Stimulated activated CD4-positive, alpha-beta T cell treated with anti-CD3 and anti-CD28 coated beads, TNF-alpha, amount 100 ng/mL, for 24 hours (primary cell): ENCODE data around the gene FBLN5.
"Not testable (repeated sequence)": the region's sequence is repeated elsewhere in the genome, so short reads cannot be mapped to it uniquely, and the experiment has no call there.

Experiments
- DNase-seq, 3 experiments: peaks; one replicate each; pipeline ENCODE4 v3.0.0-alpha.2; 2020; ENCODE audit warnings: low read depth in 3 of 3

FBLN5 gene

DNA sequence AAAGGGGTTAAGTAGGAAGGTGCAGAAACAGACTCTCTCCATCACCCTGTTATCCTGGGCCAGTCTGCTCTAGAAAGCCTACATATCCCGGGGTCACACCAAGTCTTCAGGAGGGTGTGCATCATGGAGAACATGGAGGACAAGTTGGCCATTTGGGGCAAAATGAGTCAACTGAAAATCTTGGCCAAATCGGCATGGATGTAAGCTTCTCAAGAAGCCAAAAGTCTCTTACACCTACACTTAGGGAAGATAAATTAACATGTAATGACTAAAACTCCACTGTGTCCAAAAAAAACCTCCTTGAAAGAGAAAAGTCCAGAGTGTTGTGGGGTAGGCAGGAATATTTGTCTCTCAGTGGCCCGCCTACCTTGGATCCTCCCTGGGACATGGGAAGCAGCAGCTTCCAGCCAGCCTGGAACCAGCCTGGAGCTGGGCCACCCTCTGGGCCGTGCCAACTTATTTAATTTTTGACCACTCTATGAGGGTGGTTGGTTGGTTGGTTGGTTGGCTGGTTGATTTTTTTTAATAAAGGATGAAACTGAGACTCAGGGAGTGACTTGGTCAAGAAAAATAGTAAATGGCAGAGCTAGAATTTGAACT is 62.3 kb downstream of the FBLN5 start:
- DNase-seq, result no peak

GRCh38 chr14:91884664-91885063 is 62.8 kb downstream of the FBLN5 start:
- DNase-seq, result no peak

DNA sequence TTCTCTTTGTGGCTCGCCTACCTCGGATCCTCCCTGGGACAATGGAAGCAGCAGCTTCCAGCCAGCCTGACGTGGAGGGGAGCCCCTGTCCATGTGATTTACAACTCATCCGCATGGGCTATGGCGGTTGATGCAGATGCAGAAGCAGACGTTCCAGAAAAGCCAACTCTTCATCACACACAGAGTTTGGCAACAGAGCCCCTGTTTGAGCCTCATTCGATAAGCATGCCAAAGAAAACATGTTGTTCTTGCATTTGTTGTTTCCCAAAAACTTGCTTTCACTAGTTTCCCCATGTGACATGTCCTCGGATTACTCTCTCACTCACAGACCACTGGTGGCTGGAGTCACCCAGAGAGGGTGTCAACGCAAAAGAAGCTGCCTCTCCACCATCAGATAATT is 63.7 kb downstream of the FBLN5 start:
- no peak for DNase-seq

DNA sequence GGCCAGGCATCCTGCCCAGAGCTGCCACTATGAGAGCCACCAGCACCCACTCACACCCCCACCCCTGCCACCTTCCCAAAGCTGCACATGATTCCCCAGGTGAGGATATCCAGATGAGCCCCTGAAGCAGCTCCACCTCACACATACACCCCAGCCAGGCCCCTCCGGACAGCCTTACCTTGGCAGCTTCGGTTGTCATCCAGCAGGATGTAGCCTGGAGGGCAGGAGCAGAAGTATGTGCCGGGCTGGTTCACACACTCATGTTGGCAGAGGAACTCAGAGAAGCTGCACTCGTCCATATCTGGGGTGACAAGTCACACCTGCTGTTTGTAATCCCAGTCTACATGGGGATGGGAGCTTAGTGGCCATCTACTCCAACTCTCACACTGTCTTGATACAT is 64.7 kb downstream of the FBLN5 start:
- no peak for DNase-seq

DNA sequence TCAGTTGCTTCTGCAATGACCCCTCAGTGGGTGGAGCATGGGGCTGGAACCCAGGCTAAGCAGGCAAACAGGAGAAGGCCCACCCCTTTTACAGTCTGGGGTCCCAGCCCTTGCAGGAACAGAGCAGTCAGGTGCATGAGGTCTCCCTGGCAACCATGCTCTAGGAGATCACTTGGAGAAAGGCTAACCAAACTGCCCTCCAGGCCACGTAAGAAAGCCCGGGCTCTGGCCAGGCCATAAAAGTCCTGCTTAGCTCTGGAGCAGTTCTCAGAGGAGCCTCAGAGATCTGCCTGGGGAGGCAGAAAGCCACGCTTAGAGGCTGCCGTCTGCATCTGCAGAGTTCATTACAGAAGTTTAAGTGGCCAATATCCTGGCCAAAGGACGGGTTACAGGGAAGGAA is 65.1 kb downstream of the FBLN5 start:
- no peak for DNase-seq

DNA sequence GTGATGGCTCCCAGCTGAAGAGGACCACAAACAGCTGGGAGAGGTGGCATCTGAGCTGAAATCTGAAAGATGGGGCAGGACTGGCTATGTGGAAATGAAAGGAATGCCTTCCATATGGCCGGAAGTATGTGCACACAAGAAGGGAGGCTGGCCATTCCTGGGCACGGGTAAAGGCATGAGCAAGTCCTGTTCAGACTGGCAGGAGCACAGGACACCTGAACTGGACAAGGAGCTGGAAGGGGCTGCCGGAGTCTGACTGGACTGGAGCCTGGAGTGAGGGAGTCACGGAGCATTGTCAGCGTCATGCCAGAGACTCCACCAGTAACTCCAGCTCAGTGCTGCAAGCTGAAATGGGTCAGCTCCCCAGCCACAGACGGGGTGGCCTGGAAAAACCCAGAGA is 68.3 kb downstream of the FBLN5 start:
- DNase-seq, result no peak

DNA sequence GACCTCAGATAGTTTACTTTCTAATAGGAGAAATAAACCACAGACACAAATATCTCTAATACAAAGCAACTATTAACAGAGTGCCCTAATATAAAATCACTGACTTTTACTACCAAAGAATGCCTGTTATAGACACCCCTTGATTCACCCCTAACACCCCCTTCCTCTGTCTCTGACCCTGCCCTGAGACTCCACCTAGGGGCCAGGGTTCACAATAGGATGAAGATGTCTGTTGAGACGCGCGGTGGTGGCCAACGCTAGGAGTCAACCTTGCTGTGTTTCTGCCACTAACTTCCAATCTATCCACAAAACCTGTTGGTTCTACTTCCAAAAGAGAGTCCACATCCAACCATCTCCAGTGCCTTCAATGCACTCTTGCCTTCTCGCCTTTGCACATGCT is 69.2 kb downstream of the FBLN5 start:
- no peak for DNase-seq

DNA sequence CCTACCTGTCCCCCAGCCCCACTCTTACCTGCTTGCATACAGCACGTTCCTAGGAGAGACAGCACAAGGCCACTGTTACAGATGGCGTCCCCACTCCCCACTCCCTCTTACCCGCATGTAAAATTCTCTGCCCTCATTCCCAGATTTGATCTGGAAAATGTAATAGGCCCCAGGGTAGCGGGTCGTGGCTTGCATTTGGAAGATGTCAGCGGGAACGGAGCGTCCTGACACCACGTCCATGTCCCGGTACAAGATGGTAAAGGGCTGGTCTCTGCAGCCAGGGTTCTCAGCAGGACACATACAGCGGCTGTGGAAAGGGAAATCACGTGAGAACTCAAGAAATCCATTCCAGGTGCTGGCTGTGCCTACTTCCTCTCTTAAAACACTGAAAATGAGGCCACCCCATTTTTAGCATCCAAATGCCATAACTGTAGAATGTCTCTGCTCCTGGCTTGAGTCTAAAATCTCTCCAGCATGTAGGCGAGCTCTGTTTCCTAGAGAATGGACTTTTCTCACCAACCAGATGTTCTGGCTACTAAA is 70.0 kb downstream of the FBLN5 start:
- no peak for DNase-seq

- DNase-seq, result no peak
Observed at GRCh38 chr14:91876492-91876891, 71.0 kb downstream of the FBLN5 start.

DNA sequence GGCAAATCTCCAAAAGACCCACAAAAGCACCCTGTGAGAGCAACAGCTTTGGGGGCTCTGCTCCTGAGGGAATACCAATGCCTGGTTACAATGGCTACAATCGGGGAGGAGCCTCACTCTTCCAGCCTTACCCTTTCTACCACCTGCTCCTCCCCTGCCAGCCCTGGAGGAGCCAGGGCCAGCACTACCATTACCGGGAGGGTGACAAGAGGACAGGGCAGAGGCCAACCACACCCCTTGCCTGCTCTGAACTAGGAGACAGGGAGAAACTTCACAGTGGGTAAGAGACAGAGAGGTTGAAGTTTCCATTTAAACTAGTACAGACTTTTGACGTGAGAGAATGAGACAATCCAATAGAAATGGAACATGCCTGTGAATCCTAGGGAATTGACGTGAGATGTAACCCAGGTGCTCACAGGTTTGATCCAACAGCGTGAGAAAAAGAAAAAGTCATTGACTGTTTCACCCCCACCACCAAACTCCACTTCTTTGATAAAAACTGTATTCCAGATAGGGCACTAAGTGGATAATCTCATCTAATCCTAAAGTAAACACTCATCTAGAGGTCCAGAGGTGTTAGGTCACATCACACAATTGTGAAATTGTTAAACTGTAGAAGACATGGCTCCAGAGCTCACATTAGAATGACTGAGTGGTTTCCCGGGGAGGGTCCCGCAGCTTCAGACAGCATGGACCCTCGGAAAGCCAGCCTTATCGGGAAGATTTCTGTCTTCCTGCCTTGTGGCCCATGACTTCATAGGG is 71.8 kb downstream of the FBLN5 start:
- no peak for DNase-seq

DNA sequence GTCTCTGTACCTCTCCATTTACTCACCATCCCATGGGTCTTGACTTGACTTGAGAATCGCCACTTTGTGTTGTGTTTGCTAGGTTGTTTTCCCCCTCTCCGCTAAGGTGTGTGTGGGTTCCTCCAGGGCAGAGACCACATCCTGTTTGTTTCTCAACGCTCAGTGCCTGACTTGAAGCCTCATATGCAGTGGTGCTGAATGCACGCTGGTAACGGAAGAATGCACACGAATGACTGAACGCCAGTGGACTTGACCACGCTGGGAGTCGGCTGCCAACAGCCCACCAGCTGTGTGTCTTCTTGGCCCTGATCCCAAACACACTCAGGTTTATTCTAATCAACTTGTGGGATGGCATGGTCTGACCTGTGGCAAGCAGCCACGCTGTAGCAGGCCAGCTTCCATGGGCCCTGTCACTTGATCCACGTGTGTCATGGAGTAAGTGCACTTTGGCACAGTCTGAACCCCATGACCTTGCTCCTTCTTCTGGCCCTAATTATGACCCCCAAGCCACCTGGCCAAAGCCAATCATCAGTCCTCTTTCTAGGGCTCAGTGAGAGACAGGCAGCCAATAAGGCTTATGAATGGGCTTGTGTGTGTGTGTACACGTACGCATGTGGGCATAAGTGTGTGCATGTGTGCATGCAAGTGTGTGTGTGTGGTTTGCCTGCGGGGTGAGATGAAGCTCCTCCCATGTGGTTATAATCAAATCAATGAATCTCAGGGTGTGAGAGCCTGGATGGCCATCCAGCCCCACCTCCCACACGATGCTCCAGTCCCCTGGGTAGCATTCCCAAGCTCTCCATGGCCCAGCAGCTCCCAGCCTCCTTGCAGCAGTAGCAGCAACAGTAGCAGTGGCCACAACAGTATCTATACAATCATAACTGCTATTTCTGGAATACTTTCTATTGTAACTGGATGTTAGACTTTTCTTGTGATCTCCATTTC is 73.8 kb downstream of the FBLN5 start:
- DNase-seq, result peak in 1 of 3 experiments; percentile 22

- DNase-seq, result no peak
Observed at GRCh38 chr14:91872517-91873470, 74.7 kb downstream of the FBLN5 start.

DNA sequence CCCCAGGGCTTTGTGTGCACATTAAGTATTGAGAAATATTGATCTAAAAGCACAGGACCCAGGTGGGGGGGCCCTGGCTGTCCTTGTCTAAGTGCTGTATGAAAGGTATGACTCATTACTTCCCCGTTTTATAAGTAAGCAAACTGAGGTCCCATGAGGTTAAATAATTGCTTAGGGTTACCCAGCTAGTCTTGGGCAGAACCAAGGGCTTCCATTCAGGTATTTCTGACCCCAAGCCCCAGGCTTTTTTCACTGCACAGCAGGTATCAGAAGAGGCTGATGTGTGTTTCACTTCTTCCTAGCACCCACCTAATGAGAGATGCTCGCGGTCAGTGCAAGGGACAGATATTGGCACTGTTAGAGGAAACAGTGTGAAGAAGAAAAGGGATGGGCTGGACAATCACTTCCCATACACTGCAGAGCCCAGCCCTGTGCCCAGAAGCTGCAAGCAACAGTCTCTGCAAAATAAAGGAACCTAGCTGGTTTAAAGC is 75.4 kb downstream of the FBLN5 start:
- DNase-seq, result peak in 1 of 3 experiments; percentile 46

DNA sequence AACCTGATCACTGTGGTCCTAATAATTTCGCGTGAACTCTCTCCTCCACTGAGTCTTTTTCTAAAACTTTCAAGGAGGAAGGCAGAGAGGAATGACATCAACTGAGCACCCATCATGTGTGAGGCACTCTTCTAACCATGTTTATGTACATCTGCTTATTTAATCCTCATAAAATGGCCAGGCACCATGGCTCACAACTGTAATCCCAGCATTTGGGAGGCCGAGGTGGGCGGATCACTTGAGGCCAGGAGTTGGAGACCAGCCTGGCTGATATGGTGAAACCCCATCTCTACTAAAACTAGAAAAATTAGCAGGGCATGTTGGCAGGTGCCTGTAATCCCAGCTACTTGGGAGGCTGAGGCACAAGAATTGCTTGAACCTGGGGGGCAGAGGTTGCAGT is 76.1 kb downstream of the FBLN5 start:
- DNase-seq, result not testable (repeated sequence)

GRCh38 chr14:91870890-91871289 is 76.6 kb downstream of the FBLN5 start:
- DNase-seq, result no peak

DNA sequence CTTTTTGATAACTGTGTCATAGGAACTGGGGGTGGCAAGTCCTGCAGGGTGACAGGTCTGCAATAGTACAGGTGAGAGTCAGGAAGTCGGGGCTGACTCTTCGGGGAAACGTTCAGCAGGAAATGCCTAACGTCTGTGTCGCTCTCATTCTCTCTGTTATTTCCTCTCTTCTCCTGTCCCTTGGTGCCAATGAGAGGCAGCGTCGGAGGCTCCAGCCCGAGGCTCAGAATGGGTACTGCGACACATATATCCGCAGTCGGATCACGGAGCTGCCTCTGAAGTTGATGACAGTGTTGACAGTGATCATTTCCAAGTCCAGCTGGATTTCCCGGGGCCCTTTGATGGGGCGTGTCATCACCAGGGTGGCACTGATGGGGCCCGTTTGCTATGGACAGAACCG is 77.5 kb downstream of the FBLN5 start:
- peak in 1 of 3 experiments; percentile 24 for DNase-seq

DNA sequence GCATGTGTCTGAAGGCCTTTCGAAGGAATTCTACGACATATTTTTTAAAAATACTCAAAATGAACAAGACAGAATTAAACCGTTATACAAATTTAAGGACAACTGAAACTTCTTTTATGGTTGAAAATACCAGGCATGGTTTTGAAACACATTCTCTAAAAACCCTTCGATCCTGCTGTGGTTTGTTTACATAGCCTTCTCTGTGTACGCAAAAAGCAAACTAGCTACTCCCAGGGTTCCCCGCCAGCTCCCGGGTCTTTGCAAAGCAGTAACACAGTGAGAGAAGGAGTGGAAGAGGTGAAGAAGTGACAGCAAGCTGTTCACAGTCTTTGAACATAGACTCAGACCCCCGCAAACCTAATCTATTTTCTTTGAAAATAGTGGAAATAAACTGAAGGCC is 77.9 kb downstream of the FBLN5 start:
- DNase-seq, result no peak

DNA sequence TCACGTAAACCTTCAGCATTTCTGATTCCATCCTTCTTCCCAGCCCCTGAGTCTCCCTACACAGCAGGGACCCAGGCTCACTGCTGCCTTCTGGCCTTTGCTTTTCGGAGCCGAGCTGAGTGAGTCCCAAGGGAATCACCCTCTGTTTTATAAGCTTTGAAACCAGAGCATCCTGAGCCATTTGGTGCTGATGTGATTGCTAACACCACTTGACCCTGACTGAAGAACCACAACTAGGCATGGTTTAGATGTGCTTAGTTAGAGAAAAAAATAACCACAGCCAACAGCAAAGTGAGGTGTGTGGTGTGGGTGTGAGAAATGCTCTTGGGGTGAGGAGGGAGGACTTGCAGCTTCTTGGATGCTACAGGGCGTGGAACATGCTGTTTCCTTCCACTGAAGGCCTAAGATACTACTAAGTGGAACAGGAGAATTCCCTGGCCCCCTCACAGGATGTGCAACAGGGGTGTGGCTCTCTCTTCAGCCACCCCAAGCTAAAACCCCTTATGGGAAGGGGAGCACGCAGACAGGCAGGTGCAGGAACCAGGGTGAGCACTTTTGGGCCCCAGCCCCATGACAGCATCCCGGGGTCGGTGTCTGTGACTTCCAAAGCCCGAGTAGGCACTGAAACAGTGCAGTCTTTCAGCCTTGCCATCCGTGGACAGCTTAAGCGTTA is 80.0 kb downstream of the FBLN5 start, which contains the start of gene TC2N:
TC2N (minus strand) TSS at position 221 of the 673 bp plus-strand sequence. CDS start 53,767 bp downstream, outside the sequence.
- no peak for DNase-seq

- no peak for DNase-seq
Observed at GRCh38 chr14:91866511-91867295, 80.8 kb downstream of the FBLN5 start.
